ENCODE data around the gene TNFSF18. TPM values are rescaled to one million over a fixed set of nuclear protein-coding genes. Genes with fewer than 3 reads are reported as not detected.
"Not testable (repeated sequence)": the region's sequence is repeated elsewhere in the genome, so short reads cannot be mapped to it uniquely, and the experiment has no call there.

Gene TNFSF18
- total RNA-seq, 3 donors from 2014 or later, result not detected

- Histone ChIP-seq H3K9me3 (no peaks in the 10 kb centered on the region), H3K36me3 (no peaks in the 10 kb centered on the region), H3K4me1 (no peaks in the 10 kb centered on the region), H3K27me3 (no peaks in the 10 kb centered on the region), H3K27ac (no peak overlapping the region), H3K4me3 (no peak overlapping the region)
- intact Hi-C loops (cut with DNase I; ENCODE audit: low total_unique reads), result no loop called here
- TF ChIP-seq CTCF (IDR thresholded peaks at IDR 0.05) (no peak), POLR2A (IDR thresholded peaks at IDR 0.05) (no peak), POLR2AphosphoS5 (IDR thresholded peaks at IDR 0.05) (no peak)
- DNase-seq (ENCODE audit: low spot score in 2 of 2), result no peak
These were observed 43.1 kb upstream of the TNFSF18 start for GRCh38 chr1:173093691-173094445.

GRCh38 chr1:173084292-173084691 is 33.6 kb upstream of the TNFSF18 start:
- no peak for TF ChIP-seq CTCF (IDR thresholded peaks at IDR 0.05)
- TF ChIP-seq POLR2A (IDR thresholded peaks at IDR 0.05), result no peak
- TF ChIP-seq POLR2AphosphoS5 (IDR thresholded peaks at IDR 0.05), result no peak
- Histone ChIP-seq H3K4me1 (no peaks in the 10 kb centered on the region), H3K27ac (no peak overlapping the region), H3K9me3 (no peaks in the 10 kb centered on the region), H3K4me3 (no peak overlapping the region), H3K27me3 (no peaks in the 10 kb centered on the region), H3K36me3 (no peaks in the 10 kb centered on the region)
- intact Hi-C loops (cut with DNase I; ENCODE audit: low total_unique reads), result no loop called here
- no peak for DNase-seq (ENCODE audit: low spot score in 2 of 2)

GRCh38 chr1:173082913-173083312 is 32.2 kb upstream of the TNFSF18 start:
- TF ChIP-seq POLR2A (IDR thresholded peaks at IDR 0.05), result no peak
- no peak for TF ChIP-seq POLR2AphosphoS5 (IDR thresholded peaks at IDR 0.05)
- no peak for TF ChIP-seq CTCF (IDR thresholded peaks at IDR 0.05)
- intact Hi-C loops (cut with DNase I; ENCODE audit: low total_unique reads), result no loop called here
- H3K27ac ChIP-seq, result no peak overlapping the region
- no peaks in the 10 kb centered on the region for H3K27me3 ChIP-seq
- no peaks in the 10 kb centered on the region for H3K36me3 ChIP-seq
- no peaks in the 10 kb centered on the region for H3K4me1 ChIP-seq
- H3K4me3 ChIP-seq, result no peak overlapping the region
- H3K9me3 ChIP-seq, result no peaks in the 10 kb centered on the region
- no peak for DNase-seq (ENCODE audit: low spot score in 2 of 2)

GRCh38 chr1:173074217-173074616 is 23.5 kb upstream of the TNFSF18 start:
- H3K27ac ChIP-seq; DNase-seq (ENCODE audit: low spot score in 2 of 2); H3K36me3 ChIP-seq; H3K9me3 ChIP-seq; H3K4me3 ChIP-seq; H3K27me3 ChIP-seq; intact Hi-C loops (cut with DNase I; ENCODE audit: low total_unique reads); H3K4me1 ChIP-seq: not testable (repeated sequence)

GRCh38 chr1:173064011-173064410 is 13.3 kb upstream of the TNFSF18 start:
- Histone ChIP-seq H3K27ac (no peak overlapping the region), H3K9me3 (no peaks in the 10 kb centered on the region), H3K27me3 (no peaks in the 10 kb centered on the region), H3K4me1 (no peaks in the 10 kb centered on the region), H3K36me3 (no peaks in the 10 kb centered on the region), H3K4me3 (no peak overlapping the region)
- peak in 1 of 2 donors; percentile 37 for DNase-seq (ENCODE audit: low spot score in 2 of 2)
- intact Hi-C loops (cut with DNase I; ENCODE audit: low total_unique reads), result no loop called here
- TF ChIP-seq POLR2A (IDR thresholded peaks at IDR 0.05), result no peak
- TF ChIP-seq CTCF (IDR thresholded peaks at IDR 0.05), result no peak
- no peak for TF ChIP-seq POLR2AphosphoS5 (IDR thresholded peaks at IDR 0.05)

All from breast epithelium (tissue), 4 donors.